ENCODE results near the gene SLFN12L.
"Not testable (repeated sequence)": the region's sequence is repeated elsewhere in the genome, so short reads cannot be mapped to it uniquely, and the experiment has no call there.

Gene SLFN12L

GRCh38 chr17:35491417-35491816 is 46.1 kb downstream of the SLFN12L start:
- no peak for DNase-seq

- no peak for DNase-seq
These were observed 47.5 kb downstream of the SLFN12L start for GRCh38 chr17:35489944-35490343.

- DNase-seq, result no peak
These were observed 48.5 kb downstream of the SLFN12L start for GRCh38 chr17:35488991-35489390.

GRCh38 chr17:35486920-35487732 is 50.4 kb downstream of the SLFN12L start:
- no peak for DNase-seq

- DNase-seq, result no peak
These were observed 58.2 kb downstream of the SLFN12L start for GRCh38 chr17:35479271-35479670.

- no peak for DNase-seq
These were observed 60.2 kb downstream of the SLFN12L start for GRCh38 chr17:35477248-35477647.

GRCh38 chr17:35476283-35476820 is 61.1 kb downstream of the SLFN12L start:
- DNase-seq, result no peak

GRCh38 chr17:35468475-35468874 is 69.0 kb downstream of the SLFN12L start:
- DNase-seq, result no peak

GRCh38 chr17:35467824-35468223 is 69.7 kb downstream of the SLFN12L start:
- DNase-seq, result no peak

- DNase-seq, result no peak
These were observed 77.1 kb downstream of the SLFN12L start for GRCh38 chr17:35460354-35460851.

GRCh38 chr17:35454035-35454434 is 83.4 kb downstream of the SLFN12L start:
- not testable (repeated sequence) for DNase-seq

- DNase-seq, result no peak
These were observed 84.3 kb downstream of the SLFN12L start for GRCh38 chr17:35453171-35453570.

- DNase-seq, result no peak
These were observed 88.0 kb downstream of the SLFN12L start for GRCh38 chr17:35449371-35449931.

- DNase-seq, result no peak
These were observed 88.6 kb downstream of the SLFN12L start for GRCh38 chr17:35448899-35449227.

GRCh38 chr17:35448214-35448898 is 89.1 kb downstream of the SLFN12L start, which contains the start of gene SLFN13:
SLFN13 (minus strand) TSS chr17:35448766; CDS start chr17:35445680, 3,086 bp downstream.
- no peak for DNase-seq

- DNase-seq, result no peak
These were observed 90.0 kb downstream of the SLFN12L start for GRCh38 chr17:35447499-35447898.

- DNase-seq, result no peak
These were observed 99.0 kb downstream of the SLFN12L start for GRCh38 chr17:35438433-35438832.

- DNase-seq, result no peak
These were observed 104.2 kb downstream of the SLFN12L start for GRCh38 chr17:35433075-35433894.

GRCh38 chr17:35432176-35433074 is 105.1 kb downstream of the SLFN12L start, which contains the start of gene SLFN12:
SLFN12 (minus strand) TSS chr17:35432500; CDS start chr17:35423028, 9,472 bp downstream.
- no peak for DNase-seq

- no peak for DNase-seq
These were observed 107.8 kb downstream of the SLFN12L start for GRCh38 chr17:35429702-35430101.

- DNase-seq, result no peak
These were observed 109.2 kb downstream of the SLFN12L start for GRCh38 chr17:35428229-35428628.

All from NCI-H1105 (cell line).